ENCODE measurements around the gene HPSE2. TPM values are rescaled to one million over a fixed set of nuclear protein-coding genes. Genes with fewer than 3 reads are reported as not detected.

Gene HPSE2
- total RNA-seq, 4 donors from 2014 or later = 0.57 to 3.6 (median 1.5) TPM

DNA sequence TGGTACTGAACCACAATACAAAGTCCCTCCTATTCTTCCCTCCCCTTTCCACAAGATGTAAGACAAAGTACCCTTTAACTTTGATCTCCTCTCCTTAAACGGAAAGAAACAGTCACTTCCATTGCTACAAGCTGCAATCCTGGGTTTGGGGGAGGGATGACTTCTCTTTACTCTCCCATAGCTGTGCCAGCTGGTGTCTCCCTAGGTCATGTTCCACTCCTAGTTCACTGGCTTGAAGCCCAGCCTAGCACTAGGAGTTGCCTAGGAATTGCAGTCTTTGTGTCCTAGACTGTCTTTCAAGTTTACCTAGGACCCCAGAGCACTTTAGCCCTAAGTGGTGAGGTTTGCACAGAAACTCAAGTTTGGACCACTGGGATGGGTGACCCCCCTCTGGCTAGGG is 311.1 kb downstream of the HPSE2 start:
- H3K4me3 ChIP-seq (ENCODE audit: low read depth, poor library complexity, severe bottlenecking) = no peak overlapping the region
- no peak for DNase-seq (ENCODE audit: low spot score in 2 of 2)
- intact Hi-C loops (cut with DNase I; ENCODE audit: low total_unique reads) = no loop called here
- 70 to 75% methylated on average over 1 of the region's 1 CpG for WGBS, 2 donors
- TF ChIP-seq, protein P1, sequence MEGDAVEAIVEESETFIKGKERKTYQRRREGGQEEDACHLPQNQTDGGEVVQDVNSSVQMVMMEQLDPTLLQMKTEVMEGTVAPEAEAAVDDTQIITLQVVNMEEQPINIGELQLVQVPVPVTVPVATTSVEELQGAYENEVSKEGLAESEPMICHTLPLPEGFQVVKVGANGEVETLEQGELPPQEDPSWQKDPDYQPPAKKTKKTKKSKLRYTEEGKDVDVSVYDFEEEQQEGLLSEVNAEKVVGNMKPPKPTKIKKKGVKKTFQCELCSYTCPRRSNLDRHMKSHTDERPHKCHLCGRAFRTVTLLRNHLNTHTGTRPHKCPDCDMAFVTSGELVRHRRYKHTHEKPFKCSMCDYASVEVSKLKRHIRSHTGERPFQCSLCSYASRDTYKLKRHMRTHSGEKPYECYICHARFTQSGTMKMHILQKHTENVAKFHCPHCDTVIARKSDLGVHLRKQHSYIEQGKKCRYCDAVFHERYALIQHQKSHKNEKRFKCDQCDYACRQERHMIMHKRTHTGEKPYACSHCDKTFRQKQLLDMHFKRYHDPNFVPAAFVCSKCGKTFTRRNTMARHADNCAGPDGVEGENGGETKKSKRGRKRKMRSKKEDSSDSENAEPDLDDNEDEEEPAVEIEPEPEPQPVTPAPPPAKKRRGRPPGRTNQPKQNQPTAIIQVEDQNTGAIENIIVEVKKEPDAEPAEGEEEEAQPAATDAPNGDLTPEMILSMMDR (IDR thresholded peaks at IDR 0.05) = no peak
- TF ChIP-seq POLR2A (IDR thresholded peaks at IDR 0.05) = no peak

DNA sequence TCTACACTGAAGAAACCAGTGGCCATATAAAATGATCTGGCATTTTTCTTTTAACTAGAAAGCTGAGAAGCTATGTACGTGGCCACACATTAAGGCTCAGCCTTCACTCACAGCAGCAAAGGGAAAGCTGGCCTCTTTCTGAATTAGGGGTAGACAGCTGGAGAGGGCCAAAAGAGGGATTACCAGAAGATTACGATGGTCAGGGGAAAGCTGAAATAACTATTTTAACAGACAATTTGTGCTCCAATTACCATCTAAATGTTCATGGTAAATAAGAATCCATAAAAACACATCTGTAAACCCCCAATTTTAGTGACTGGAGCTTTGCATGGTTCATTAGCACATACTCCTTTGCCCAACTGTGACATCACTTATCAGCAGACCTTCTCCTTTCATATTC is 314.3 kb downstream of the HPSE2 start:
- no peak for DNase-seq (ENCODE audit: low spot score in 2 of 2)
- intact Hi-C loops (cut with DNase I; ENCODE audit: low total_unique reads) = no loop called here
- no peak for TF ChIP-seq POLR2A (IDR thresholded peaks at IDR 0.05)
- TF ChIP-seq, protein P1 (IDR thresholded peaks at IDR 0.05) = no peak
- 76 to 80% methylated on average over 2 of the region's 2 CpGs for WGBS, 2 donors
- no peak overlapping the region for H3K4me3 ChIP-seq (ENCODE audit: low read depth, poor library complexity, severe bottlenecking)

DNA sequence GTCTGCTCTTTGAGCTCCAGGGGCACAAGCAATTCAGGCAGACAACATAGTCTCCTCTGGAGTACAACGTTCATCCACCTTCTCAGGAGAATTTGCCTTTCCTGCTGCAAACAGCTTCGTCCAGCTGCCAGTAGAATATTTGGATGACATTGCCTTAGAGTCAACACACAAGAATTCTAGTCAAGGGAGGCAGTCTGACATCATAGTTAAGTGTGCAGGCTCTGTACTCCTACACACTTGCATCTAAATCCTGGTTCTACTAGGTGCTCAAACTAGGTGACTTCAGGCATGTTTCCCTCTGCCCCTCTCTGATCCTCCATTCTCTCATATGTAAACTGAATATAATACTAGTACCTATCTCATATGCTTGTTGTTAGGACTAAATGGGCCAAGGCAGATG is 314.8 kb downstream of the HPSE2 start:
- DNase-seq (ENCODE audit: low spot score in 2 of 2) = no peak
- TF ChIP-seq, protein P1 (IDR thresholded peaks at IDR 0.05) = no peak
- no peak for TF ChIP-seq POLR2A (IDR thresholded peaks at IDR 0.05)
- WGBS, 2 donors = 43 to 70% methylated on average over 2 of the region's 2 CpGs
- H3K4me3 ChIP-seq (ENCODE audit: low read depth, poor library complexity, severe bottlenecking) = no peak overlapping the region
- intact Hi-C loops (cut with DNase I; ENCODE audit: low total_unique reads) = no loop called here

DNA sequence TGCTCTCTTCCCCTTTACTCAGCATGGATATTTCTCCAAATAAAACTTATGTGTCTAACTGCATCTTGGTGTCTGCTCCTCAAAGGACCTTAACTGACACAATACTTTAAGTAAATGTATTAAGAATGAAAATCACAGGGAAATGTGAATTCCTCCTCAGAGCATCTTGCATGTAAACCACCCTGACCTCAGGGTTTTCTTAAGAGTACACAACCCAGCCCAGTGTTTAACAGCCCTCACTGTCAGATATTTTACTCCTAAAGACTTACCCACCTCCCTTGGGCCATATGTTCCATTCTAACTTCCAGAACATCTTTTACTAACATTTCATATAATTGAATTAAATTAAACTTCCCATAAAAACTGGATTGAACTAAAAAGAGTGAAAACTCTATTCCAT is 315.3 kb downstream of the HPSE2 start:
- intact Hi-C loops (cut with DNase I; ENCODE audit: low total_unique reads) = no loop called here
- TF ChIP-seq, protein P1 (IDR thresholded peaks at IDR 0.05) = no peak
- no peak for TF ChIP-seq POLR2A (IDR thresholded peaks at IDR 0.05)
- no peak overlapping the region for H3K4me3 ChIP-seq (ENCODE audit: low read depth, poor library complexity, severe bottlenecking)
- no peak for DNase-seq (ENCODE audit: low spot score in 2 of 2)

DNA sequence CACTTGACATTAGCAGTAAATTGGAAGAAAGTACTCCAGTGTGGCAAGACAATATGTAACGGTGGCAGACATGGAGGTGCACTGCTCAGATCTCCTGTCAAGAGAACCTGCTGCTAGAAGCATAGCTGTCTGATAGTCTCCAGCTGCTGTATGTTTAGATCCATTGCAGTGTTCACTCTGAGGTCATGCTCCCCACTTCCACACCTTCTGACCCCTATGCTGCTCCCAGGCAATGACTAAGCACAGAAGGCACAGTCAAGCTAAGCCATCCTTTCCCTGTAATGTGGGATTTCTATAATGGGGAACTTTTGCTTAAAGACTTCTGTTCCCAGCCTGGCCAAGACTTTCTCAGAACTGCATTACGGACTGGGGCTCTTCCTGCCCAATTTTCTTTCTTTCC is 315.8 kb downstream of the HPSE2 start:
- no peak for DNase-seq (ENCODE audit: low spot score in 2 of 2)
- intact Hi-C loops (cut with DNase I; ENCODE audit: low total_unique reads) = no loop called here
- TF ChIP-seq, protein P1 (IDR thresholded peaks at IDR 0.05) = no peak
- TF ChIP-seq POLR2A (IDR thresholded peaks at IDR 0.05) = no peak
- H3K4me3 ChIP-seq (ENCODE audit: low read depth, poor library complexity, severe bottlenecking) = no peak overlapping the region
- WGBS, 2 donors = 79 to 82% methylated on average over 2 of the region's 2 CpGs

DNA sequence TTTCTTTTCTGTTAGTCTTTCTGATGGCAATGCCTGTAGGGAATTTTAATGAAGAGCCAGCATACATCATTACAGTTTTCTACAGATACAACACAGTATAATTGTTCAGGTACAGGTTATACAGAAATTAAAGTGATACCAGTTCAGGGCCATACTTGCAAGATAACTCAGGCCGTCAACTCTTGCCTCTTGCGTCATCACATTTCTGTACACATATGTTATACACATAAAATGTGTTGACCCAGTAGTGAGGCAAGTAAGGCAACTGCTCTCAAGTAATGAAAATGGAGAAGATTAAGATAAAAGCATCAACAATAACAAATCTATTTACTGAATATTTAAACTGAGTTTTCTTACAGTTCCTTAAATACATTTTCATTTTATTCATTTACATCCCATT is 317.8 kb downstream of the HPSE2 start:
- WGBS, 2 donors = 92 to 94% methylated on average over 2 of the region's 2 CpGs

More for the DNA sequence above, 317.8 kb downstream of the HPSE2 start:
- no peak for DNase-seq (ENCODE audit: low spot score in 2 of 2)
- no peak overlapping the region for H3K4me3 ChIP-seq (ENCODE audit: low read depth, poor library complexity, severe bottlenecking)
- no peak for TF ChIP-seq POLR2A (IDR thresholded peaks at IDR 0.05)
- TF ChIP-seq, protein P1 (IDR thresholded peaks at IDR 0.05) = no peak
- intact Hi-C loops (cut with DNase I; ENCODE audit: low total_unique reads) = no loop called here
